Activated CD8-positive, alpha-beta T cell treated with anti-CD3 and anti-CD28 coated beads, Interleukin-2, amount 10 ng/mL, durations not matched to agents 7 days and 5 days (primary cell): Measurements from ENCODE around the gene CTNNA3. TPM values are rescaled to one million over a fixed set of nuclear protein-coding genes. Genes with fewer than 3 reads are reported as not detected.
"Not testable (repeated sequence)": the region's sequence is repeated elsewhere in the genome, so short reads cannot be mapped to it uniquely, and the experiment has no call there.

Source experiments
- ATAC-seq: fragments of 150-1000 bp; cut with Tn5 transposase; one replicate; pipeline ENCODE4 v1.10.0; 2021; ENCODE audit warnings: moderate library complexity
- CTCF ChIA-PET: fragments of 350-600 bp; sonication (Branson Sonifier 250); formaldehyde crosslinking; loops from one replicate; lab custom pipeline; 2021; ENCODE audit warnings: antibody characterized with exemption; lab: Charles Lee
- POLR2A ChIA-PET: fragments of 350-600 bp; sonication (Branson Sonifier 250); formaldehyde crosslinking; loops from one replicate; lab custom pipeline; 2021; ENCODE audit warnings: antibody characterized with exemption; lab: Charles Lee
- DNase-seq: peaks from one replicate; pipeline ENCODE4 v3.0.0-alpha.2; 2020
- H3K27ac Mint-ChIP-seq: one replicate; pipeline ENCODE4 v1.8.0; 2021; ENCODE audit warnings: mild to moderate bottlenecking, mixed read lengths
- H3K27me3 Mint-ChIP-seq: one replicate; pipeline ENCODE4 v1.8.0; 2021; ENCODE audit warnings: low read depth, mixed read lengths
- H3K36me3 Mint-ChIP-seq: one replicate; pipeline ENCODE4 v1.8.0; 2021; ENCODE audit warnings: low read depth, mixed read lengths
- H3K4me1 Mint-ChIP-seq: one replicate; pipeline ENCODE4 v1.8.0; 2021; ENCODE audit warnings: low read depth, mixed read lengths
- H3K4me3 Mint-ChIP-seq: one replicate; pipeline ENCODE4 v1.8.0; 2021; ENCODE audit warnings: mild to moderate bottlenecking, mixed read lengths
- H3K9me3 Mint-ChIP-seq: one replicate; pipeline ENCODE4 v1.8.0; 2022; ENCODE audit warnings: mixed read lengths; ENCODE audit not compliant: insufficient read depth
- total RNA-seq, 2 experiments: library from RNA; stranded (reverse); gene quantifications; one replicate each; pipeline ENCODE4 v1.2.3, GENCODE V29; 2021

The CTNNA3 gene
- total RNA-seq, 2 experiments from 2014 or later = 1.3 to 2.6 TPM

GRCh38 chr10:67537906-67538305 is 158.1 kb downstream of the CTNNA3 start:
- Mint-ChIP-seq H3K4me3 (no peak overlapping the region), H3K4me1 (peaks cover 2% of the 10 kb centered on the region), H3K9me3 (no peaks in the 10 kb centered on the region), H3K27ac (no peak overlapping the region), H3K36me3 (no peaks in the 10 kb centered on the region), H3K27me3 (peaks cover 4% of the 10 kb centered on the region)
- no peak for DNase-seq
- no peak for ATAC-seq
- ChIA-PET POLR2A (no interaction called here), CTCF (interaction anchor here (1.2 kb wide), 1 partner anchor 242 kb away, joined by 3 read pairs; no protein-coding TSS in a partner anchor)

GRCh38 chr10:67533376-67533775 is 162.6 kb downstream of the CTNNA3 start:
- Mint-ChIP-seq H3K9me3 (no peaks in the 10 kb centered on the region), H3K4me3 (no peak overlapping the region), H3K27me3 (peaks cover 9% of the 10 kb centered on the region), H3K4me1 (peaks cover 2% of the 10 kb centered on the region), H3K27ac (no peak overlapping the region), H3K36me3 (no peaks in the 10 kb centered on the region)
- no peak for ATAC-seq
- no peak for DNase-seq
- ChIA-PET CTCF (no interaction called here), POLR2A (no interaction called here)

GRCh38 chr10:67530990-67531389 is 165.0 kb downstream of the CTNNA3 start:
- H3K9me3 Mint-ChIP-seq, H3K4me3 Mint-ChIP-seq, H3K27ac Mint-ChIP-seq, H3K36me3 Mint-ChIP-seq, POLR2A ChIA-PET, CTCF ChIA-PET, H3K4me1 Mint-ChIP-seq, DNase-seq, ATAC-seq: not testable (repeated sequence)
- H3K27me3 Mint-ChIP-seq = peaks cover 12% of the 10 kb centered on the region

DNA sequence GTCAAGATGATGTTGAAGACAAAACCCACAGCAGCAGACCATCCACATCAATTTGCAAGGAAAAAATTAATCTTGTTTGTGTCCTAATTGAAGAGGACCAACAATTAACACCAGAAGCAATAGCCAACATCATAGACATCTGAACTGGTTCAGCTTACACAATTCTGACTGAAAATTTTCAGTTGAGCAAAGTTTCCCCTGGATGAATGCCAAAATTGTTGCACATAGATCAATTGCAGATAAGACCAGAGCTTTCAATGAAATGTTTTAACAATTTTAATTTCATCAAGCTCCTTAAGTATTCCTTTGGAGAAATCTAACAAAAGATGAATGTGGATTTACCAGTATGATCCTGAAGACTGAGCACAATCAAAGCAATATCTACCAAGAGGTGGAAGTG is 168.6 kb downstream of the CTNNA3 start:
- POLR2A ChIA-PET = no interaction called here

DNA sequence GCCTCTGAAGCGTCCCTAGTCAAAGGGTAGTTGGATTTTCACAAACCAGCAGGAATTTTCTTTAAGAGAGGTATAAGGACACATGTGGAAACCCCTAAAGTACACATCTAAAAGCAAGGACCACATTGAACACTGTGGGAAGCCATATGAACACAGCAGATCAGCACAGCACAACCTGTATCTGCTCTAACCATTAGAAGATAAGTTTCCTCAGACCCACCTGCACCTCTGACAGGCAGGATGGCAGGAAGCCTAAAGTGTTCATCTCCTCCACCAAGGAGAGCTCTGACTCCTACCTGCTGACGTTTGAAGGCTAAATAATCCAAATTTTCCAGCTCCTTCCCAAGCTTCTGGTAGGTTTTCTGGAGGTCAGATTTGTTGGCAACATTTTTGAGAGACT is 174.4 kb downstream of the CTNNA3 start:
- no peak overlapping the region for H3K27ac Mint-ChIP-seq
- ATAC-seq (no peak), DNase-seq (no peak)
- no peaks in the 10 kb centered on the region for H3K36me3 Mint-ChIP-seq
- no peaks in the 10 kb centered on the region for H3K9me3 Mint-ChIP-seq
- CTCF ChIA-PET = interaction anchor here (0.6 to 3.9 kb wide), 12 partner anchors 10 to 507 kb away, joined by 3 to 19 read pairs (median 3); partner anchors contain the start of gene CTNNA3
- H3K4me3 Mint-ChIP-seq = no peak overlapping the region
- no peaks in the 10 kb centered on the region for H3K4me1 Mint-ChIP-seq
- H3K27me3 Mint-ChIP-seq = peaks cover 2% of the 10 kb centered on the region
- POLR2A ChIA-PET = no interaction called here

More for the DNA sequence above, 168.6 kb downstream of the CTNNA3 start:
- CTCF ChIA-PET = no interaction called here
- Mint-ChIP-seq H3K9me3 (no peaks in the 10 kb centered on the region), H3K4me3 (no peak overlapping the region), H3K27ac (no peak overlapping the region), H3K27me3 (peaks cover 8% of the 10 kb centered on the region), H3K36me3 (no peaks in the 10 kb centered on the region), H3K4me1 (no peaks in the 10 kb centered on the region)
- DNase-seq = no peak
- no peak for ATAC-seq

DNA sequence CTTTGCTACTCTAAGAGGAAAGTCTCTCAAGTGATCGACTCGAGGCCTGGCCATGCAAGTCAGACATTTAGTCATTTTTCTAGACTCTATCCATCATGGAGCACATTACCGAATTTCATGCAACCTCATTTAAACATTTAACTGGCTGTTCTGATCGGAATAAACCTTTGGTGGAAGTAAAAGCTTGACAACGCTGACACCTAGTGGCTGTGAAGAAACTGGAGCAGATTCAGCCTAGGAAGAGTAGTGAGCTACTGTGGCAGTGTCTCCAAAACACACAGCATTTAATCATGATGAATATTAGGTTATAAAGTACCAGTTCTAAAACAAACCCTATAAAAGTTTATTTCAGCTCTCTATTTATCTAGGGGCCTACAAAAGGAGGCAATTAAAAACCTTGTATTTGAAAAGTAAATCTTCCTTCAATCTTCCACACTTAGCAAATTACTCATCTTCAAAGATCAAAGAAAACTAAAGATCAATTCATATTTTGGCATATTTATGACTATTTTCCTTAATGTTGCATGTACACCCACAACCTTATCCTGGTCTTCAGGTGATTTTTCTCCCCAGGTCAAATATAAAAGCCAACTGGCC is 175.0 kb downstream of the CTNNA3 start:
- DNase-seq = peak; percentile 54
- Mint-ChIP-seq H3K36me3 (no peaks in the 10 kb centered on the region), H3K4me1 (no peaks in the 10 kb centered on the region)

DNA sequence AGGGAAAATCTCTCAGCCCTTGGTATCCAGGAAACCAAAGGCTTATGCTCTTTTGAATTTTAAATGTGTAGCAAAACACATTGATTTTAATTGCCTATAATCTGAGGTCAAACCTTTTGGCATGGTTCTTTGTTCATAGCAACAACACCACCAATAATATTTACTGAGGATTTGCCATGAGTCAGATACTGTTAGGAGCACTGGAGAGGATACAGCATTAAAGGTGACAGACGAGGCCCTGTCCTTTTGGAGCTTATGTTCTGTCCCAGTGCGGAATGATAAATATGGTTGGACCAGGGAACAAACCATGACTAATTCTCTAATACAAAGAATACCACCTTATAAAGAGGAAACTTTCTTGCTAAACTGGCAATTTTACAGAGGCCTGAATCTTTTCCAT is 176.6 kb downstream of the CTNNA3 start:
- no peaks in the 10 kb centered on the region for H3K9me3 Mint-ChIP-seq
- no peaks in the 10 kb centered on the region for H3K4me1 Mint-ChIP-seq
- no peak overlapping the region for H3K4me3 Mint-ChIP-seq
- peaks cover 2% of the 10 kb centered on the region for H3K27me3 Mint-ChIP-seq
- H3K36me3 Mint-ChIP-seq = no peaks in the 10 kb centered on the region
- POLR2A ChIA-PET = no interaction called here
- DNase-seq (no peak), ATAC-seq (no peak)
- no peak overlapping the region for H3K27ac Mint-ChIP-seq
- CTCF ChIA-PET = interaction anchor here (3.9 kb wide), 1 partner anchor 260 kb away, joined by 19 read pairs; no protein-coding TSS in a partner anchor

More for the DNA sequence above, 175.0 kb downstream of the CTNNA3 start:
- H3K9me3 Mint-ChIP-seq = no peaks in the 10 kb centered on the region
- peaks cover 2% of the 10 kb centered on the region for H3K27me3 Mint-ChIP-seq
- H3K27ac Mint-ChIP-seq = no peak overlapping the region
- POLR2A ChIA-PET = no interaction called here
- H3K4me3 Mint-ChIP-seq = no peak overlapping the region
- CTCF ChIA-PET = interaction anchor here (0.6 to 3.9 kb wide), 13 partner anchors 11 to 506 kb away, joined by 3 to 19 read pairs (median 3); partner anchors contain the start of gene CTNNA3
- ATAC-seq = peak; percentile 68

DNA sequence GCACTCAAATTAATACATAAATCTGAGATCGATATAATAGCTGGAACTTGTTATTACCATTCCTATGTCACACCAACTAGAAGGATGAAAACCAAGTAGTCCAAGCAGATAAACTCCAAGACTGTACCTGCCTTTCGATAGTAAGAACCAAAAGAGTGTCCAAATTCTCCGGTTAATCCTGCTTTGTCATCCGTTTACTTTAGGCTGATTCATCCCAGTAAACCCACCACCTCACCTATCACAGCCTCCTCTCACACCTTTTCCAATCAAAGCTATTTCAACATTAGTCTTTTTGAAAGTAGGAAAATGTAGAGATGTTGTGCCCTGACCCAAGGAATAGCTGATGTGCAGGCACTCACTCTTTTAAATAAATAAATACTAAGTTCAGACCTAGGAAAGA is 177.2 kb downstream of the CTNNA3 start:
- no peak overlapping the region for H3K4me3 Mint-ChIP-seq
- no peak for ATAC-seq
- no peaks in the 10 kb centered on the region for H3K9me3 Mint-ChIP-seq
- H3K4me1 Mint-ChIP-seq = no peaks in the 10 kb centered on the region
- ChIA-PET CTCF (no interaction called here), POLR2A (no interaction called here)
- H3K36me3 Mint-ChIP-seq = no peaks in the 10 kb centered on the region
- DNase-seq = no peak
- no peak overlapping the region for H3K27ac Mint-ChIP-seq
- H3K27me3 Mint-ChIP-seq = peaks cover 2% of the 10 kb centered on the region

DNA sequence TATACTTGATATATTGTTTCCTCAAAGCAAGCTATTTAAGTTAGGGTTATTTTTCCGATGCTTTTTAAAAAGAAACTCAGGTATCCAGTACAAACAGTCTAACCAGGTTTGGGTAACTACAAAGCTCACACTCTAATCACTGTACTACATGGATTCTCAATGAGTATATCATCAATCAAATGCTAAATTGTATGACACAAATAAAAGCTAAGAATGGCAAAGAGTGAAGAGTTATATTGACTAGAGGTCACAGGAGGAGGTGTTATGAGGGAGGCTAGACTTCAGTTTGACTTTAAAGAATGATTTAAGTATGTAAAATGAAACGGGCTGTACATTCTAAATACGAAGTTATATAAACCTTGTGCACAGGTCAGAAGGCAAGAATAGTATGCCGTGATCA is 178.0 kb downstream of the CTNNA3 start:
- Mint-ChIP-seq H3K9me3 (no peaks in the 10 kb centered on the region), H3K4me1 (no peaks in the 10 kb centered on the region), H3K27me3 (peaks cover 2% of the 10 kb centered on the region), H3K36me3 (no peaks in the 10 kb centered on the region), H3K27ac (no peak overlapping the region), H3K4me3 (no peak overlapping the region)
- ChIA-PET CTCF (interaction anchor here (1.5 kb wide), 1 partner anchor 262 kb away, joined by 5 read pairs; no protein-coding TSS in a partner anchor), POLR2A (no interaction called here)
- DNase-seq = no peak
- no peak for ATAC-seq

DNA sequence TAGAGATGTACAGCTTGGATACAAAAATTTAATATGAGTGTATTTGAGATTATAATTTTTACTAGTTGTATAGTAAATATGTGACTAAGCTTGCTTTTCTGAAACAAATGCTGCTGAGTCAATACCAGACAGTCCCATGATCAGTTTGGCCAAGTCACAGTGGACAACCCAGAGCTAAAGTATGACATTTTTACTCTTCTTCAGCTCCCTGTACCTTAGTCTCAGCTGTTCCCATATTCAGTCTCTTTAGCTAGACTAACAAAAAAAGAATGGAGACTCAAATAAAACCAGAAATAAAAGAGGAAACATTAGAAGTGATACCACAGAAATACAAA is 189.3 kb downstream of the CTNNA3 start:
- ChIA-PET CTCF (no interaction called here), POLR2A (no interaction called here)
- H3K4me1 Mint-ChIP-seq = no peaks in the 10 kb centered on the region
- H3K27ac Mint-ChIP-seq = no peak overlapping the region
- no peaks in the 10 kb centered on the region for H3K27me3 Mint-ChIP-seq
- H3K36me3 Mint-ChIP-seq = no peaks in the 10 kb centered on the region
- H3K4me3 Mint-ChIP-seq = no peak overlapping the region
- no peak for DNase-seq
- H3K9me3 Mint-ChIP-seq = no peaks in the 10 kb centered on the region
- no peak for ATAC-seq

- ChIA-PET POLR2A (no interaction called here), CTCF (interaction anchor here (0.6 kb wide), 1 partner anchor 15 kb away, joined by 3 read pairs; no protein-coding TSS in a partner anchor)
- H3K4me1 Mint-ChIP-seq = no peaks in the 10 kb centered on the region
- DNase-seq (no peak), ATAC-seq (no peak)
- no peaks in the 10 kb centered on the region for H3K36me3 Mint-ChIP-seq
- H3K9me3 Mint-ChIP-seq = no peaks in the 10 kb centered on the region
- no peak overlapping the region for H3K27ac Mint-ChIP-seq
- no peak overlapping the region for H3K4me3 Mint-ChIP-seq
- H3K27me3 Mint-ChIP-seq = no peaks in the 10 kb centered on the region
These were observed 189.8 kb downstream of the CTNNA3 start for GRCh38 chr10:67506083-67506756.

- DNase-seq = no peak
These were observed 203.5 kb downstream of the CTNNA3 start for GRCh38 chr10:67492317-67493019.

More at GRCh38 chr10:67492317-67493019, 203.5 kb downstream of the CTNNA3 start:
- no peaks in the 10 kb centered on the region for H3K9me3 Mint-ChIP-seq
- no peak for ATAC-seq
- CTCF ChIA-PET = interaction anchor here (1.5 kb wide), 1 partner anchor 29 kb away, joined by 3 read pairs; no protein-coding TSS in a partner anchor
- no peaks in the 10 kb centered on the region for H3K4me1 Mint-ChIP-seq
- no peak overlapping the region for H3K4me3 Mint-ChIP-seq
- no peaks in the 10 kb centered on the region for H3K27me3 Mint-ChIP-seq
- H3K36me3 Mint-ChIP-seq = no peaks in the 10 kb centered on the region
- H3K27ac Mint-ChIP-seq = no peak overlapping the region
- POLR2A ChIA-PET = no interaction called here
